Smooth muscle cell (in vitro differentiated cells): ENCODE measurements around the gene SACM1L. TPM values are rescaled to one million over a fixed set of nuclear protein-coding genes. Genes with fewer than 3 reads are reported as not detected.
"Not testable (repeated sequence)": the region's sequence is repeated elsewhere in the genome, so short reads cannot be mapped to it uniquely, and the experiment has no call there.

Experiments
- DNase-seq: peaks from one replicate; lab custom pipeline; 2025; ENCODE audit not compliant: unreplicated experiment; lab: John Stamatoyannopoulos, UW
- H2AFZ ChIP-seq: fragments of 200-600 bp; sonication (generic); 2 replicates; pipeline ENCODE4 v1.6.0; 2016; ENCODE audit warnings: antibody characterized with exemption, low read depth, mild to moderate bottlenecking
- H3F3A ChIP-seq: fragments of 200-600 bp; sonication (generic); 2 replicates; pipeline ENCODE4 v1.6.0; 2017; ENCODE audit warnings: antibody characterized with exemption, low read depth
- H3K27ac ChIP-seq: fragments of 200-600 bp; sonication (generic); 2 replicates; pipeline ENCODE4 v1.5.1; 2016; ENCODE audit warnings: low read depth, mild to moderate bottlenecking
- H3K27me3 ChIP-seq: fragments of 200-600 bp; sonication (generic); 2 replicates; pipeline ENCODE4 v1.6.1; 2016; ENCODE audit warnings: low read depth, mild to moderate bottlenecking
- H3K36me3 ChIP-seq: fragments of 200-600 bp; sonication (generic); 2 replicates; pipeline ENCODE4 v1.5.1; 2016; ENCODE audit warnings: low read depth
- H3K4me1 ChIP-seq: fragments of 200-600 bp; sonication (generic); 2 replicates; pipeline ENCODE4 v1.5.1; 2016; ENCODE audit warnings: low read depth
- H3K4me2 ChIP-seq: fragments of 200-600 bp; sonication (generic); 2 replicates; pipeline ENCODE4 v1.6.0; 2016; ENCODE audit warnings: mild to moderate bottlenecking
- H3K4me3 ChIP-seq: fragments of 200-600 bp; sonication (generic); 2 replicates; pipeline ENCODE4 v1.5.1; 2016; ENCODE audit warnings: mild to moderate bottlenecking
- H3K79me2 ChIP-seq: fragments of 200-600 bp; sonication (generic); 2 replicates; pipeline ENCODE4 v1.6.0; 2016; ENCODE audit warnings: low read depth, mild to moderate bottlenecking
- H3K9ac ChIP-seq: fragments of 200-600 bp; sonication (generic); 2 replicates; pipeline ENCODE4 v1.6.0; 2016; ENCODE audit warnings: low read depth
- H3K9me3 ChIP-seq: fragments of 200-600 bp; sonication (generic); replicated peaks from 2 replicates; pipeline ENCODE4 v1.5.1; 2016; ENCODE audit warnings: low read depth
- H4K20me1 ChIP-seq: fragments of 200-600 bp; sonication (generic); 2 replicates; pipeline ENCODE4 v1.6.0; 2016; ENCODE audit warnings: low read depth
- WGBS: methylation state at CpG from one replicate; pipeline ENCODE4 v1.1.7; 2016; ENCODE audit warnings: low lambda C conversion rate; 5-methylcytosine and 5-hydroxymethylcytosine counted together
- polyA plus RNA-seq: library from polyadenylated mRNA; unstranded; fragments of >200 nt; fragmentation: Nextera tagmentation; extraction: Ambion mirVana; gene quantifications from 2 replicates; pipeline ENCODE4 v1.2.1, GENCODE V29; 2016
- total RNA-seq: library from RNA; depleted of rRNA; stranded (reverse); fragments of >200 nt; gene quantifications from 2 replicates; pipeline ENCODE4 v1.2.3, GENCODE V29; 2014
- TF ChIP-seq, protein P1 (sequence below): fragments of 200-600 bp; sonication (generic); IDR thresholded peaks from 2 replicates; pipeline ENCODE4 v1.5.1; 2017; ENCODE audit warnings: borderline replicate concordance, mild to moderate bottlenecking, antibody characterized with exemption; ENCODE audit not compliant: insufficient read depth, poor library complexity, severe bottlenecking

Gene SACM1L
- total and polyA plus RNA-seq, 2 experiments from 2014 or later = 12.9 to 24.7 TPM

- WGBS = 55% methylated on average over 12 of the region's 12 CpGs
- TF ChIP-seq, protein P1, sequence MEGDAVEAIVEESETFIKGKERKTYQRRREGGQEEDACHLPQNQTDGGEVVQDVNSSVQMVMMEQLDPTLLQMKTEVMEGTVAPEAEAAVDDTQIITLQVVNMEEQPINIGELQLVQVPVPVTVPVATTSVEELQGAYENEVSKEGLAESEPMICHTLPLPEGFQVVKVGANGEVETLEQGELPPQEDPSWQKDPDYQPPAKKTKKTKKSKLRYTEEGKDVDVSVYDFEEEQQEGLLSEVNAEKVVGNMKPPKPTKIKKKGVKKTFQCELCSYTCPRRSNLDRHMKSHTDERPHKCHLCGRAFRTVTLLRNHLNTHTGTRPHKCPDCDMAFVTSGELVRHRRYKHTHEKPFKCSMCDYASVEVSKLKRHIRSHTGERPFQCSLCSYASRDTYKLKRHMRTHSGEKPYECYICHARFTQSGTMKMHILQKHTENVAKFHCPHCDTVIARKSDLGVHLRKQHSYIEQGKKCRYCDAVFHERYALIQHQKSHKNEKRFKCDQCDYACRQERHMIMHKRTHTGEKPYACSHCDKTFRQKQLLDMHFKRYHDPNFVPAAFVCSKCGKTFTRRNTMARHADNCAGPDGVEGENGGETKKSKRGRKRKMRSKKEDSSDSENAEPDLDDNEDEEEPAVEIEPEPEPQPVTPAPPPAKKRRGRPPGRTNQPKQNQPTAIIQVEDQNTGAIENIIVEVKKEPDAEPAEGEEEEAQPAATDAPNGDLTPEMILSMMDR = no peak
- no peak overlapping the region for H3K27ac ChIP-seq
- H3K27me3 ChIP-seq = no peaks in the 10 kb centered on the region
- H3K79me2 ChIP-seq = no peaks in the 10 kb centered on the region
- no peak for DNase-seq
- no peak overlapping the region for H3K9ac ChIP-seq
- no peak overlapping the region for H2AFZ ChIP-seq
- no peaks in the 10 kb centered on the region for H3K4me1 ChIP-seq
- peaks cover 6% of the 10 kb centered on the region for H3F3A ChIP-seq
- no peak overlapping the region for H3K4me3 ChIP-seq
- no peak overlapping the region for H3K4me2 ChIP-seq
- H4K20me1 ChIP-seq = no peaks in the 10 kb centered on the region
- no peaks in the 10 kb centered on the region for H3K9me3 ChIP-seq
- no peaks in the 10 kb centered on the region for H3K36me3 ChIP-seq
Measured at GRCh38 chr3:45684327-45684892, 4.8 kb upstream of the SACM1L start.

DNA sequence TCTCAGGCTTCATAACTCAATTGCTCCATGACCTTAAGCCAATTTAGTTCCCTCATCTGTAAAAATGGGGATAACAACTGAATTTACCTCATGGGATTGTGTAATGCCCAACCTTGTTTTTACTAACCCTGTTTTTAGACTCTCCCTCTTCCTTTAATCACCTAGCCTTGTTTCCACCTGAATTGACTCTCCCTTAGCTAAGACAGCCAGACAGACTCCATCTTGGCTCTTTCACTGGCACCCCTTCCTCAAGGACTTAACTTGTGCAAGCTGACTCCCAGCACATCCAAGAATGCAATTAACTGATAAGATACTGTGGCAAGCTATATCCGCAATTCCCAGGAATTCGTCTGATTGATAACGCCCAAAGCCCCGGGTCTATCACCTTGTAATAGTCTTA, 3.5 kb upstream of the SACM1L start:
- H2AFZ ChIP-seq, H3K27me3 ChIP-seq, DNase-seq, H3K4me1 ChIP-seq, H3K9me3 ChIP-seq, H3K4me3 ChIP-seq, H3K27ac ChIP-seq, H4K20me1 ChIP-seq, H3K4me2 ChIP-seq, H3K36me3 ChIP-seq, H3K9ac ChIP-seq: not testable (repeated sequence)
- Histone ChIP-seq H3F3A (peaks cover 16% of the 10 kb centered on the region), H3K79me2 (peaks cover 11% of the 10 kb centered on the region)
- 34% methylated on average over 4 of the region's 4 CpGs for WGBS

GRCh38 chr3:45686850-45687249, 2.3 kb upstream of the SACM1L start:
- Histone ChIP-seq H3K4me2 (no peak overlapping the region), H3K4me3 (no peak overlapping the region), H3K36me3 (no peaks in the 10 kb centered on the region), H3K9me3 (no peaks in the 10 kb centered on the region), H4K20me1 (peaks cover 20% of the 10 kb centered on the region), H3K9ac (no peak overlapping the region), H2AFZ (no peak overlapping the region), H3K79me2 (peaks cover 23% of the 10 kb centered on the region), H3F3A (peaks cover 16% of the 10 kb centered on the region), H3K27me3 (no peaks in the 10 kb centered on the region), H3K27ac (no peak overlapping the region), H3K4me1 (peaks cover 16% of the 10 kb centered on the region)
- DNase-seq = no peak
- WGBS = 88% methylated on average over 7 of the region's 7 CpGs
- TF ChIP-seq, protein P1 = no peak

GRCh38 chr3:45687828-45688193, 1.4 kb upstream of the SACM1L start:
- H3K4me3 ChIP-seq = peak overlapping the region; percentile 81

More at GRCh38 chr3:45687828-45688193, 1.4 kb upstream of the SACM1L start:
- peaks cover 16% of the 10 kb centered on the region for H3K4me1 ChIP-seq
- H3K9me3 ChIP-seq = no peaks in the 10 kb centered on the region
- H3K4me2 ChIP-seq = peak overlapping the region; percentile 94
- peaks cover 32% of the 10 kb centered on the region for H3K79me2 ChIP-seq
- H3K27me3 ChIP-seq = no peaks in the 10 kb centered on the region
- H2AFZ ChIP-seq = no peak overlapping the region
- H3F3A ChIP-seq = peaks cover 16% of the 10 kb centered on the region
- no peak for DNase-seq
- WGBS = 53% methylated on average over 4 of the region's 4 CpGs
- no peak overlapping the region for H3K9ac ChIP-seq
- TF ChIP-seq, protein P1 = no peak
- no peaks in the 10 kb centered on the region for H3K36me3 ChIP-seq
- H3K27ac ChIP-seq = no peak overlapping the region
- peaks cover 30% of the 10 kb centered on the region for H4K20me1 ChIP-seq
